ENCODE results near the gene SUSD1. TPM values are rescaled to one million over a fixed set of nuclear protein-coding genes. Genes with fewer than 3 reads are reported as not detected.

Gene SUSD1
- total RNA-seq, 1 experiment from 2014 or later: 7.9 TPM

GRCh38 chr9:112166176-112167140, 8.6 kb downstream of the SUSD1 start:
- no peak for TF ChIP-seq CEBPB (IDR thresholded peaks at IDR 0.05; ENCODE audit: low read depth)
- peak in 1 of 3 experiments; percentile 12; a peak in 1 of 6 replicates for TF ChIP-seq CTCF (IDR thresholded peaks at IDR 0.05 in 2 of 3, conservative IDR thresholded peaks at IDR 0.05 in 1 of 3; ENCODE audit: borderline replicate concordance in 1 of 3, insufficient read depth in 1 of 3, low read depth in 2 of 3, low read length in 2 of 3)
- TF ChIP-seq RAD21 (IDR thresholded peaks at IDR 0.05; ENCODE audit: low read depth): peak; percentile 50
- intact Hi-C loops (cut with micrococcal nuclease): no loop called here
- Histone ChIP-seq H4K20me1 (ENCODE audit: insufficient read depth) (no peaks in the 10 kb centered on the region), H3K79me2 (ENCODE audit: insufficient read depth, low read length) (no peaks in the 10 kb centered on the region), H3K27ac (ENCODE audit: low read depth, low read length) (no peak overlapping the region), H3K9me2 (ENCODE audit: insufficient read depth) (no peaks in the 10 kb centered on the region), H3K9ac (ENCODE audit: low read length) (no peak overlapping the region), H3K4me2 (ENCODE audit: low read length) (no peak overlapping the region), H3K36me3 (ENCODE audit: control insufficient read depth in 1 of 2, insufficient read depth in 2 of 2, low read length in 2 of 2) (no peaks in the 10 kb centered on the region), H3K9me3 (ENCODE audit: control insufficient read depth in 1 of 2, insufficient read depth in 1 of 2, low read depth in 1 of 2, low read length in 2 of 2) (no peaks in the 10 kb centered on the region), H3K4me1 (ENCODE audit: control insufficient read depth in 1 of 2, insufficient read depth in 2 of 2, low read length in 2 of 2) (peaks cover 14 to 35% of the 10 kb centered on the region in 2 experiments), H2AFZ (ENCODE audit: low read depth, low read length, poor library complexity, severe bottlenecking) (no peak overlapping the region), H3K4me3 (replicated peaks in 1 of 2; ENCODE audit: low read depth in 1 of 2, low read length in 2 of 2) (no peak overlapping the region), H3K27me3 (ENCODE audit: insufficient read depth, low read length) (no peaks in the 10 kb centered on the region)
- POLR2A ChIA-PET: interaction anchor here (1.2 kb wide), 1 partner anchor 12 kb away, joined by 5 read pairs; no protein-coding TSS in a partner anchor
- no TSS peak for BruUV-seq (replicated peaks)
- CTCF ChIA-PET: no interaction called here
- ATAC-seq: no peak
- RAD21 ChIA-PET (ENCODE audit: low non-redundant PET in 1 of 2, low total read pairs in 2 of 2, uncharacterized antibody in 2 of 2, unreplicated experiment in 2 of 2): no interaction called here
- DNase-seq (ENCODE audit: low read depth, low spot score): no peak

- Histone ChIP-seq H3K27ac (ENCODE audit: low read depth, low read length) (no peak overlapping the region), H3K4me2 (ENCODE audit: low read length) (no peak overlapping the region), H3K9me3 (ENCODE audit: control insufficient read depth in 1 of 2, insufficient read depth in 1 of 2, low read depth in 1 of 2, low read length in 2 of 2) (no peaks in the 10 kb centered on the region), H2AFZ (ENCODE audit: low read depth, low read length, poor library complexity, severe bottlenecking) (no peak overlapping the region), H3K4me3 (replicated peaks in 1 of 2; ENCODE audit: low read depth in 1 of 2, low read length in 2 of 2) (no peak overlapping the region), H3K27me3 (ENCODE audit: insufficient read depth, low read length) (no peaks in the 10 kb centered on the region), H3K4me1 (ENCODE audit: control insufficient read depth in 1 of 2, insufficient read depth in 2 of 2, low read length in 2 of 2) (no peaks in the 10 kb centered on the region; a peak in 1 of 4 replicates), H4K20me1 (ENCODE audit: insufficient read depth) (no peaks in the 10 kb centered on the region), H3K9me2 (ENCODE audit: insufficient read depth) (no peaks in the 10 kb centered on the region), H3K9ac (ENCODE audit: low read length) (no peak overlapping the region), H3K36me3 (ENCODE audit: control insufficient read depth in 1 of 2, insufficient read depth in 2 of 2, low read length in 2 of 2) (no peaks in the 10 kb centered on the region), H3K79me2 (ENCODE audit: insufficient read depth, low read length) (no peaks in the 10 kb centered on the region)
- ChIA-PET POLR2A (no interaction called here), RAD21 (ENCODE audit: low non-redundant PET in 1 of 2, low total read pairs in 2 of 2, uncharacterized antibody in 2 of 2, unreplicated experiment in 2 of 2) (no interaction called here), CTCF (no interaction called here)
- DNase-seq (ENCODE audit: low read depth, low spot score): no peak
- intact Hi-C loops (cut with micrococcal nuclease): no loop called here
- TF ChIP-seq ZBTB33 (IDR thresholded peaks at IDR 0.05; ENCODE audit: extremely low read depth, insufficient replicate concordance, low read length) (no peak), MAX (IDR thresholded peaks at IDR 0.05) (no peak), EGR1 (IDR thresholded peaks at IDR 0.05; ENCODE audit: low read depth) (no peak), POLR2A (IDR thresholded peaks at IDR 0.05; ENCODE audit: borderline replicate concordance, extremely low read depth, insufficient read depth, insufficient read length) (no peak), JUND (IDR thresholded peaks at IDR 0.05) (no peak), FOSL1 (IDR thresholded peaks at IDR 0.05; ENCODE audit: low read depth) (no peak), SP1 (IDR thresholded peaks at IDR 0.05; ENCODE audit: low read depth) (no peak), ZFX (IDR thresholded peaks at IDR 0.05) (no peak)
- ATAC-seq: no peak
- no TSS peak for BruUV-seq (replicated peaks)
Observed at GRCh38 chr9:112162621-112163413, 12.3 kb downstream of the SUSD1 start.

Data from HCT116 (cell line).